ENCODE results near the gene EIF3M.

- TF ChIP-seq REST (IDR thresholded peaks at IDR 0.05; ENCODE audit: low read depth, low read length) (no peak), FOXJ3 (CRISPR knock-in tag; IDR thresholded peaks at IDR 0.05) (no peak), FOXM1 (IDR thresholded peaks at IDR 0.05; ENCODE audit: low read depth) (no peak), CTCF (IDR thresholded peaks at IDR 0.05) (no peak), MAX (IDR thresholded peaks at IDR 0.05; ENCODE audit: low read depth) (no peak)
Measured at GRCh38 chr11:32597921-32598320, 14.3 kb downstream of the EIF3M start.

All from SK-N-SH (cell line).